HG03159 (cell line): ENCODE results near the gene SDK1.

Experiments used
- ATAC-seq: cut with Tn5 transposase; IDR thresholded peaks from one replicate; pipeline ENCODE4 v1.9.1; 2021; ENCODE audit warnings: mild to moderate bottlenecking, moderate library complexity; ENCODE audit not compliant: unreplicated experiment

Gene SDK1

DNA sequence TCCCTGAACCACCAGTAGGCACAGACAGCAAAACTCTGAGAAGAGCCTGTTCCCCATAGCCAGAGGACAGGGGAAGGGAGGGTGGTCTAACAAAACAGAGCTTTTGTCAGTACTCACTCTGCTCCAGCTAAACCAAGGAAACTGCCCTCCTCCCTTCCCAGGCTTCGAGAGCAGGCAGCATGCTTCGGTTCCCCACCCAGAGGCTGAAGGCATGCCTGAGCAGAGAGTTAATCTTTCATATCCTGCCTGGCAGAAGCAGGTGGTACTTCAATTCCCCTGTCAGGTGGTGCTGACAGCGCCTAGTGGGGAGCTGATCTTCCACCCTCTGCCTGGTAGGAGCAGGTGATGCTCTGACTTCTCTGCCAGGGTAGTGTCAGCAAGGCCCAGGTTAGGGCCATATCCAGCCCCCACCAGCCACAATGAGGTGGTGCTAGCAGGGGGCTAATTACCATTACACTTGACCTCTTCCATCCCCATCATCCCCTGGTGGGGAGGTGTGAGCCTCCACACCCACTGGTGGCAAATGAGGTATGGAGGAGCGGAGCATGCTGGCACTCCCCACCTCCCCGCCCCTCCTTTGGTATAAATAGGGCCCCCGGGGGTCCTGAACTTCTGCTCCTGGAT, 35.1 kb downstream of the SDK1 start:
- no peak for ATAC-seq

- ATAC-seq = no peak
These were observed 37.1 kb downstream of the SDK1 start for GRCh38 chr7:3338161-3338560.

- ATAC-seq = no peak
These were observed 44.8 kb downstream of the SDK1 start for GRCh38 chr7:3345699-3346481.

GRCh38 chr7:3349126-3349525, 48.1 kb downstream of the SDK1 start:
- ATAC-seq = no peak

- no peak for ATAC-seq
These were observed 55.1 kb downstream of the SDK1 start for GRCh38 chr7:3356173-3356572.

GRCh38 chr7:3358991-3359390, 57.9 kb downstream of the SDK1 start:
- no peak for ATAC-seq

DNA sequence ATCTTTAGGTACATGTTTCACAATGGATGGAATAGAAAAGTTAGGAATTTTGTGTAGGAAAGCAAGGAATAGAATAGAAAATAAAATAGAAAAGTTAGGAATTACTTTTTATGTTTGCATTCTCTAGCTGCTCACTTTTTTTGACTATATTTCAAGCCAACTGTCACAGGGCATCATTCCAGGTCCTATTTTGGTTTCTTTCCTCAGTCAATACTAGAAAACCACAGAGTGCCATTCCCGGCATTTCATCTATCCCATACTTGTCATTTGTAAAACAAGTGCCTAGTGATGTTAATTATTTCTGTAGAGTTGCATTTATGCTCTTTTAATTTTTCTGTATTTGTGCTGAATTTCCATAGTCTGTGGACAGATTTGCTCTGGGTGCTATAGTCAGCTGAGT, 66.2 kb downstream of the SDK1 start:
- no peak for ATAC-seq

DNA sequence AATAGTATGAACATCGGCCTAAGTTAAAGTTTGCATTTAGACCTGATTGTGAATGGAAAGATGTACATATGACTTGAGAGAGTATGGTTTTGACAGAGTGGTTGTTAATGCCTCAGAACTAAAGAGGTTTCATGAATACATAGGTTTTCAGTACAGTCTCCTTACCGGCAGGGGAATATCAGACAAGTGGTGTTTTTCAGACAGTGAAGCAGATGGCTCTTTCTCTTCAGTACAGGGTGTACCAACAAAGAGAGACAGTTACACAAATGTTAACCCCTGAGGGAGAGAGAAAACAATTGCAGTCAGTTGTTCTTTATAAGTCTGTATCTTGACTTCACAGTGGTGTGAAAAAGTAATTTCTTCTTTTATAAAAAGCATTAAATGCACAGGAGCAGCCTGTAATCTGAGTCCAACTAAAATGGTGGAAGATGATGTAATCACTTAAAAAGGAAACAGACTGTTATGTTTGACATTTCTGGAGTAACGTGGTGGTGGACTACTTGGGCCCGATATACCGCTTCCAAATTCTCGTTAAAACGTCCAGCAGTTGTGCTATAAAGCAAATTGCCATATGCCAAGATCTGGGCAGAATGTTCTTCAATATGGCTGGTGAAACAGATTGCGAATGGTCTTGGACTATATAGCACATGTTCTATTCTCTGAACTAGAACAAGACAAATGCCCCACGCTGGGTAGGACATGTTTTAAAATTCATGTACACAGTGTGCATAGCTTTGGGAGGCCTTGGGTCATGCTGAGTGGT, 69.2 kb downstream of the SDK1 start:
- no peak for ATAC-seq

DNA sequence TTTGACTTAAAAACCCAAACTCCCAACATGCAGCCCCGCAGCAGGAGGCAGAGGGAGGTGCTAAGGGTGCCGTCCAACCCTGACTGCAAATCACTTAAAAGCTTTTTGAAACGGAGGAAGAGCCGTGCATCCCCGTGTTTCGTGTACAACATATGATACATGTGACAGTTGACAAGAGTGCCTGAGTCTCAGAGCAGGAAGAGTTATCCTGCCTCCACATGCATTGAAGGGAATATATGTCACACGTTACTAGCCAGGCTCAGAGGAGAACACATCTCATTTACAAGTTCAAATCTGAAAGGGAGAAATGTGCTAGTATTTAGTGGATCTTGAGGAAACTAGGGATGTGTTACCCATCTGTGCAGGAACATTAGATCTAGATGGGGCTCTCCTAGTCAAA, 69.9 kb downstream of the SDK1 start:
- ATAC-seq = no peak

DNA sequence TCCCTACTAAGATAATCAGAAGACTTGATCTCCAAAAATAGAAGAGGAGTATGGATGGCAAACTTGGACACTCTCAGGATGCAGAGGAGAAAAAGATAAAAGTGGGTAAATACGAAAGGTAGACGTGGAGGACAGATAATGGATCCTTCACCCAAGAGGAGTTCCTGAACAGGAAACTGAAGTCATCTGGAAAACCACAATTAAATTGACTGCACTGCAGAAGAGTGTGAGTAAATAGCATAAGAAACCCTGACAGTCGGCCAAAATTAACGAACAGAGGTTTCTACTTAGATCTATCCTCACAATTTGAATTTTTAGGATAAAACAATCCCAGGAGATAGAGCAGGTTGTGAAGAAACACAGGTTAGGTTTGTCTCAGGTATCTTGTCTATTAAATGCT, 70.5 kb downstream of the SDK1 start:
- ATAC-seq = no peak

DNA sequence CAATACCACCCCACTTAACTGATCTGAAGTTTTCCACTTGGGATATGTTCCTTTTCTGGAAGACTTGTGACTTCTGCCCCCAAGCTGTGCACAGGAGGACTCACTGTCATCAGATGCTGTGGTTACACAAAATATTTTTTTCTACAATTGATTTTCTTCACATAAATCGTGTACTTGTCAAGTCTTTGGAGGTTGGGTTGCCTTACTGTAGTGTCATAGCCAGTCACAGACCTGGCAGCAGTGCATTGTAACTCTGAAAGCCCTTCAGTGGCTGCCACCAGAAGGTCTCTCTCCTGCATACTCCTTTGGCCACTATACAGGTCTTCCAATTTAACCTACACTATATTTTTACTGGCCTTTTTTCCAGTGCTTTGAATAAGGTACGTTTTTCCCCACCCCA, 73.2 kb downstream of the SDK1 start:
- no peak for ATAC-seq

GRCh38 chr7:3378390-3379150, 77.5 kb downstream of the SDK1 start:
- no peak for ATAC-seq

DNA sequence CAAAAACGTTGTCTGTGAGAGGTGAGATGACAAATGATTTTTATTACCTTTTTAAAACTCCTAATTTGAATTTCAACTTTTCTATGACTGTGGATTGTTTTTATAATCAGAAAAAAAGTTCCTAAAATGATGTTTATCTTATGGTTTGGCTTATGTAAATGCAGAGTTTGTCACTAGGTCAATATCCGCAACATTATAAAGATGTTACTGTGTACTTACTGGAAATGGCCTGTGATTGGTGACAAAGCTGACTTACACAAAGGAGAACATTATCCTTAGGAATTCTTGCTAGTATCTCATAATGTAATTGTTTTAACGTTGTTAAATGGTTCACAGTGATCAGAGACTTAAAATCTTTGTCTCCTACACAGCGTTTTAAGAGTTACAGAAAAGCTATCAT, 79.0 kb downstream of the SDK1 start:
- no peak for ATAC-seq

DNA sequence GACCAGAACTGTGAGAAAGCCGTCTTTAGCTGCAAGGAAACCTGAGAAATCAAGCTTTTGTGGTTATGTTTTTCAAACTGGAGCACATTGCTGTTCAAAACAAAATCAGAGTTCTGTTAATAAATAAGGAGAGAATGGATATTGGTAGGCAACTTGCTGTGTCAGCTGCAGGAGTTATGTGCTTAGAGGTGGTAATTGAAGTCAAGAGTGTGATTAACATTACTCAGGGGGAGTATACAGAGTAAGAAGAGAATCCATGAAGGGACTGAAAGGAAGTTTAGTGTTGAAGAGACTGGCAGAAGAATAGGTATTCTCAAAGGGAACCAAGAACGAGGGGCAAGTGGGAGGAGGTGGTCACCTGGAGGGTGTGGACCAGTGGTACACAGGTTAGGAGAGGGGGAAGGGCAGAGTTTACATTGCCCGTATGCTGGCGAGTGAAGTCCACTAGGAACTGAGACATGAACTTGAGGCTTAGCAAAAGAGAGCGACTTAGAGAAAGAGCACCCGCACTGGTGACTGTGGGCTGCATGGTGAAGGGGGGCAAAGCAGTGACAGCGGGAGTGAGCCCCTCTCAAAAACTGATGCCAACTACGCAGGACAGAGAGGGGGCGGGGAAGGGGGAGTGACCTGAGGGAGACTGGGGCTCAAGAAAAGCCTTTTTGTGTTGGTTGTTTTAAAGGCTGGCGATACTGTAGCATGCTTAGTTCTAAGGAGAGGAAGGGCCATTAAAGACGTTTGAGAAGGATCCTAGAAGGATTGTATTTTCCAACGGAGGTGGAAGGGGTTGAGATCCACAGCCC, 80.0 kb downstream of the SDK1 start:
- ATAC-seq = no peak

GRCh38 chr7:3386423-3387190, 85.6 kb downstream of the SDK1 start:
- ATAC-seq = no peak

DNA sequence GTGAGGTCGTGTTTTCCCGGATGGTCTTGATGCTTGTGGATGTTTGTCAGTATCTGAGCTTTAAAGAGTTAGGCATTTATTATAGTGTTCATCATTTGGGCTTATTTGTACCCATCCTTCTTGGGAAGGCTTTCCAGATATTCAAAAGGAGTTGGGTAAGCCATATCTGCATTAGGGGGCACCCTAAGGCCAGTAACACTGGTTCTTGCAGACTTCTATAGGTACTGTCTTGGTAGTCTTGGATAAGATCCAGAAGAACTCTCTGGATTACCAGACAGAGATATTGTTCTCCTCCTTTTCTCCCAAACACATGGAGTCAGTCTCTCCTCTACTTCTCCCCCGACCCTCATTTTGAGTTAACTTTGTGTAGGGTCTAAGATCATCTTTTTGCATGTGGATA, 92.8 kb downstream of the SDK1 start:
- no peak for ATAC-seq

- ATAC-seq = no peak
These were observed 96.3 kb downstream of the SDK1 start for GRCh38 chr7:3397324-3397723.

DNA sequence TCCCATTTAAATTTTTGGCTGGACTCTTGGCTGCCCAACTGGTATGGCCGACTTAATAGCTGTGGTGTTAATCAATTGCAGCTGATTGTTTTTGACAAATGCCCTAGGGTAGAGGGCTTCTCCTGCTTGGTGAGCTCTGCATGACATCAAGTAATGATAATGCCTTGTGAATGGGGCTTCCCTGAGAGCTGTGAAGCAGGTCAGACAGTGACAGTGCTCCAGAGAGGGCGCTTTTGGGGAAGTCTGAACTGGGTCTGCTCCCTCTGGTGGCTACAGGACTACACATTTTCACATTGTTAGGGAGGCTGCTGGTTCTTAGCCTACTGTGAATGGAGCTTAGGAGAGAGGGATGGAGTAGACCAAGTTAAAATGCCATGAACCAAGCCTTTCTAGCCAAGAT, 98.8 kb downstream of the SDK1 start:
- peak; percentile 56 for ATAC-seq

- ATAC-seq = no peak
These were observed 103.4 kb downstream of the SDK1 start for GRCh38 chr7:3404501-3404900.
